ENCODE data around the gene TXLNG. TPM values are rescaled to one million over a fixed set of nuclear protein-coding genes. Genes with fewer than 3 reads are reported as not detected.
"Not testable (repeated sequence)": the region's sequence is repeated elsewhere in the genome, so short reads cannot be mapped to it uniquely, and the experiment has no call there.

Gene TXLNG
- total and polyA plus RNA-seq, 7 experiments from 2014 or later, result 11.9 to 23.1 (median 17.3) TPM

DNA sequence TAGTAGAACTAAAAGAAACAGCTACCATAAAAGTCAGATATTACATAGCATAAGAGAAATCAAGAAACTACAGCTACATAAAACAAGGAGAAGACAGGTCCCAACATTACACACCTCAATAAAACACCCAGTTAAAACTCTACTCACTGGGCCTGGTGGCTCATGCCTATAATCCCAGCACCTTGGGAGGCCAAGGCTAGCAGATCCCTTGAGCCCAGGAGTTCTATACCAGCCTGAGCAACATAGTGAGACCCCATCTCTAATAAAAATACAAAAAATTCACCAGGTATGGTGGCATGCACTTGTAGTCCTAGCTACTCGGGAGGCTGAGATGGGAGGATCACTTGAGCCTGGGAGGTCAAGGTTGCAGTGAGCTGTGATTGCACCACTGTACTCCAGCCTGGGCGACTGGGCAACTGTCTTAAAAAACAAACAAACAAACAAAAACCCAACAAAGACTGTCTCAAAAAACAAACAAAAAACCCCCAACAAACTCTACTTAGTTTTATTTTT is 15.2 kb upstream of the TXLNG start:
- Mint-ChIP-seq H3K27me3 (peaks cover 0 to 3% (median 0%) of the 10 kb centered on the region in 5 donors), H3K9me3 (no peaks in the 10 kb centered on the region), H3K4me3 (no peak overlapping the region), H3K36me3 (no peaks in the 10 kb centered on the region), H3K4me1 (no peaks in the 10 kb centered on the region), H3K27ac (no peak overlapping the region)
- ChIA-PET POLR2A (no interaction called here), CTCF (no interaction called here)
- intact Hi-C loops (cut with micrococcal nuclease), result no loop called here
- no peaks in the 10 kb centered on the region for H3K9me3 ChIP-seq (ENCODE audit: control insufficient read depth in 2 of 3, low read length in 3 of 3)
- no peak overlapping the region for H3K4me3 ChIP-seq (ENCODE audit: low read length)
- H3K4me1 ChIP-seq (ENCODE audit: control insufficient read depth in 2 of 2, insufficient read depth in 2 of 2, low read length in 2 of 2), result no peaks in the 10 kb centered on the region
- no peaks in the 10 kb centered on the region for H3K27me3 ChIP-seq (ENCODE audit: control insufficient read depth in 2 of 2, insufficient read depth in 2 of 2, low read length in 2 of 2)
- no peak for DNase-seq
- no peak for ATAC-seq
- no peaks in the 10 kb centered on the region for H3K36me3 ChIP-seq (ENCODE audit: control insufficient read depth in 2 of 3, insufficient read depth in 3 of 3, low read length in 3 of 3)
- no peak overlapping the region for H3K27ac ChIP-seq (ENCODE audit: low read depth, low read length)

DNA sequence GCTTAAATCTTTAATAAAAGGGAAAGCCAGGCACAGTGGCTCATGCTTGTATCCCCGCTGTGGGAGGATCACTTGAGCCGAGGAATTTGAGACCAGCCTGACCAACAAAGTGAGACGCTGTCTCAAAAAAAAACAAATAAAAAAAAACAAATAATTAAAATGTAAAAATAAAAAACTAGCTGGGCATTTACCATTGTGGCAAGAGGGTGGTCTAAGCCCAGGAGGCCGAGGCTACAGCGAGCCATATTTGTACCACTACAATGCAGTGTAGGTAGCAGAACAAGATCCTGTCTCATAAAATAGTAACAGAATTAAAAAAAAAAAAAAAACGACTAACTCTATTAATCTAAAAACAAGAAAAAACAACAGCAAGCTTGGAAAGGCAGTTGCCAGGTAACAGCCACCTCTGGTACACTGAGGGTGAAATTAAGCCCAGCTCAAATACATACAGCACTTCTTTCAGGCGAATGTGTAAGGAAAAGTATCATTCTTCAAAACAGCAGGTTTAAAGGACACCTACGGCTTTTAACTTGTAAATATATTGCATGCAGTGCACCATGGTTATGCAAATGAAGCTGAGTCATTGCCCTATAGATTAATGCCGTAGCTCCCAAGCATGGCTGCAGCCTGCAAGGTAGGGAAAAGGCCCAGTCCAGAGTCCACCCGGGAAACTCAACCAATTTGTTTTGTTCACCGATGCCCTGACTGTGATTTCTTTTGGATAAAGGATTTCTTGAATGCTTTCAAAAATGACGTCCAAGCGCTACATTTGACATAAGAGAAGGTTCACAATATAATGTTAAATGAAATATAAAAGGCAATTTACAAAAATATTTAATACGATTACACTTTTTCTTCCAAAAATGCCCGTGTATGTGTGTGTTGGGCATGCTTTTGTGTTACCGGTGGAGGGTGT is 14.5 kb upstream of the TXLNG start:
- ATAC-seq, result no peak
- POLR2A ChIA-PET, result no interaction called here
- CTCF ChIA-PET, result interaction anchor here (0.7 kb wide), 1 partner anchor 89 kb away, joined by 3 read pairs; no protein-coding TSS in a partner anchor

DNA sequence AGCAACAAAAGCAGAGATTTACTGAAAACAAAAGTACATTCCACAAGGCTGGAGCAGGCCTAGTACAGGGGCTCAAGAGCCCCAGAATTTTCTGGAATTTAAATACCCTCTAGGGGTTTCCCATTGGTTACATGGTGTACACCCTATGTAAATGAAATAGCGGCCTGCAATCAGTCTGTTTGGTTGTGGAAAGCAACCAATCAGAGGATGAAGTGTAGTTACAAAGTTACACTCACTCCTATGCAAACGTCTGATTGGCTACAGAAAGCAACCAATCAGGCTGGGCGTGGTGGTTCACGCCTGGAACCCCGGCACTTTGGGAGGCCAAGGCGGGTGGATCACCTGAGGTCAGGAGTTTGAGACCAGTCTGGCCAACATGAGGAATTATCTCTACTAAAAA is 13.8 kb upstream of the TXLNG start:
- H3K36me3 Mint-ChIP-seq, result no peaks in the 10 kb centered on the region
- H3K27ac ChIP-seq (ENCODE audit: low read depth, low read length), result no peak overlapping the region
- H3K9me3 ChIP-seq (ENCODE audit: control insufficient read depth in 2 of 3, low read length in 3 of 3), result no peaks in the 10 kb centered on the region
- no peak overlapping the region for H3K27ac Mint-ChIP-seq
- H3K9me3 Mint-ChIP-seq, result no peaks in the 10 kb centered on the region
- no peaks in the 10 kb centered on the region for H3K4me1 Mint-ChIP-seq
- H3K4me1 ChIP-seq (ENCODE audit: control insufficient read depth in 2 of 2, insufficient read depth in 2 of 2, low read length in 2 of 2), result no peaks in the 10 kb centered on the region
- intact Hi-C loops (cut with micrococcal nuclease), result no loop called here
- ATAC-seq, result no peak
- H3K27me3 ChIP-seq (ENCODE audit: control insufficient read depth in 2 of 2, insufficient read depth in 2 of 2, low read length in 2 of 2), result no peaks in the 10 kb centered on the region
- ChIA-PET POLR2A (no interaction called here), CTCF (no interaction called here)
- no peaks in the 10 kb centered on the region for H3K36me3 ChIP-seq (ENCODE audit: control insufficient read depth in 2 of 3, insufficient read depth in 3 of 3, low read length in 3 of 3)
- no peak overlapping the region for H3K4me3 ChIP-seq (ENCODE audit: low read length)
- H3K27me3 Mint-ChIP-seq, result peaks cover 0 to 3% (median 0%) of the 10 kb centered on the region in 5 donors
- DNase-seq, result no peak
- H3K4me3 Mint-ChIP-seq, result no peak overlapping the region

More for the DNA sequence above, 14.5 kb upstream of the TXLNG start:
- no peaks in the 10 kb centered on the region for H3K36me3 Mint-ChIP-seq
- H3K4me1 Mint-ChIP-seq, result no peaks in the 10 kb centered on the region
- H3K27me3 Mint-ChIP-seq, result peaks cover 0 to 3% (median 0%) of the 10 kb centered on the region in 5 donors
- DNase-seq, result no peak
- H3K27ac ChIP-seq (ENCODE audit: low read depth, low read length), result no peak overlapping the region
- H3K4me3 ChIP-seq (ENCODE audit: low read length), result no peak overlapping the region
- no peaks in the 10 kb centered on the region for H3K36me3 ChIP-seq (ENCODE audit: control insufficient read depth in 2 of 3, insufficient read depth in 3 of 3, low read length in 3 of 3)
- H3K27ac Mint-ChIP-seq, result no peak overlapping the region
- H3K9me3 ChIP-seq (ENCODE audit: control insufficient read depth in 2 of 3, low read length in 3 of 3), result no peaks in the 10 kb centered on the region
- no peaks in the 10 kb centered on the region for H3K27me3 ChIP-seq (ENCODE audit: control insufficient read depth in 2 of 2, insufficient read depth in 2 of 2, low read length in 2 of 2)
- no peak overlapping the region for H3K4me3 Mint-ChIP-seq
- intact Hi-C loops (cut with micrococcal nuclease), result no loop called here
- H3K9me3 Mint-ChIP-seq, result no peaks in the 10 kb centered on the region
- no peaks in the 10 kb centered on the region for H3K4me1 ChIP-seq (ENCODE audit: control insufficient read depth in 2 of 2, insufficient read depth in 2 of 2, low read length in 2 of 2)

DNA sequence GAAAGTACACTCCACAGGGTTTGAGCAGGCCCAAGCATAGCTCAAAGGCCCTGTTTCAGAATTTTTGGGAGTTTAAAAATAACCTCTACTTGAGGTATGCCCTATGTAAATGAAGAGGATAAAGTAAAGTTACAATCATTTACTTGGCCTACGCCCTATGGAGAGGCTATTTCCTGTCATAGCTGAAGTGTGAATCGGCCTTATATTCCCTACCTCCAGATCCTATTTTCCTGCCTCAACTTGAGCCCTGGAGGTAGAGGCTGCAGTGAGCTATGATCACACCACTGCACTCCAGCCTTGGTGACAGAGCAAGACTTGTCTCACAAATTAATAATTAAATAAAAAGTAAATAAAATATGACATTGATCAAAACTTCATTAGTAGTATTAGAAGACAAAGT is 11.5 kb upstream of the TXLNG start:
- ChIA-PET CTCF (interaction anchor here (0.7 kb wide), 1 partner anchor 223 kb away, joined by 3 read pairs; no protein-coding TSS in a partner anchor), POLR2A (no interaction called here)
- no peaks in the 10 kb centered on the region for H3K27me3 Mint-ChIP-seq
- no peak overlapping the region for H3K4me3 ChIP-seq (ENCODE audit: low read length)
- H3K36me3 Mint-ChIP-seq, result no peaks in the 10 kb centered on the region
- DNase-seq, result no peak
- no peaks in the 10 kb centered on the region for H3K9me3 ChIP-seq (ENCODE audit: control insufficient read depth in 2 of 3, low read length in 3 of 3)
- no peaks in the 10 kb centered on the region for H3K4me1 Mint-ChIP-seq
- no peak for ATAC-seq
- intact Hi-C loops (cut with micrococcal nuclease), result no loop called here
- H3K9me3 Mint-ChIP-seq, result no peaks in the 10 kb centered on the region
- H3K27me3 ChIP-seq (ENCODE audit: control insufficient read depth in 2 of 2, insufficient read depth in 2 of 2, low read length in 2 of 2), result no peaks in the 10 kb centered on the region
- H3K27ac ChIP-seq (ENCODE audit: low read depth, low read length), result no peak overlapping the region
- no peak overlapping the region for H3K27ac Mint-ChIP-seq
- no peaks in the 10 kb centered on the region for H3K36me3 ChIP-seq (ENCODE audit: control insufficient read depth in 2 of 3, insufficient read depth in 3 of 3, low read length in 3 of 3)
- no peak overlapping the region for H3K4me3 Mint-ChIP-seq
- H3K4me1 ChIP-seq (ENCODE audit: control insufficient read depth in 2 of 2, insufficient read depth in 2 of 2, low read length in 2 of 2), result no peaks in the 10 kb centered on the region

DNA sequence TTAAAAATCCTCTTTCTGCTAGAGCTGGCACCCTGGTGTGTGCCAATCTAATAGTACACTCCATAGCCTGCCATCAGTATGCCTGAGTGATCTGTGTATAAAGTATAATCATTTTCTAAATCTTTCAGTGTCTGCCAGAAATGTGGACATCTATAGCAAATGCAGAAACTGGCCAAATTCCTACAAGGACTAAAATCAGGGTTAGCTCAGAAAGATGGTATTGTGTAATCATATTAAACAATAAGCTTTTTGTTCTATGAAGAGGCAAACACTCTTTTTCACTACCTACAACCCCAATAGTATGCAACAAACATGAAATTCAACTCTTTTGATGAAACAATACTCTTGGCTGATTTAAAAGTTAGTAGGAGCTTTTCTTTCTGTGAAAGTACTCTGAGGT is 7.7 kb upstream of the TXLNG start:
- H3K4me3 ChIP-seq (ENCODE audit: low read length), result no peak overlapping the region
- no peaks in the 10 kb centered on the region for H3K27me3 ChIP-seq (ENCODE audit: control insufficient read depth in 2 of 2, insufficient read depth in 2 of 2, low read length in 2 of 2)
- H3K4me1 ChIP-seq (ENCODE audit: control insufficient read depth in 2 of 2, insufficient read depth in 2 of 2, low read length in 2 of 2), result no peaks in the 10 kb centered on the region
- CTCF ChIA-PET, result no interaction called here
- H3K9me3 ChIP-seq (ENCODE audit: control insufficient read depth in 2 of 3, low read length in 3 of 3), result no peaks in the 10 kb centered on the region
- no peak for DNase-seq
- no peaks in the 10 kb centered on the region for H3K27me3 Mint-ChIP-seq
- intact Hi-C loops (cut with micrococcal nuclease), result no loop called here
- no peak overlapping the region for H3K27ac ChIP-seq (ENCODE audit: low read depth, low read length)
- H3K9me3 Mint-ChIP-seq, result no peaks in the 10 kb centered on the region
- H3K4me1 Mint-ChIP-seq, result no peaks in the 10 kb centered on the region
- H3K27ac Mint-ChIP-seq, result no peak overlapping the region
- POLR2A ChIA-PET, result no interaction called here
- H3K36me3 Mint-ChIP-seq, result no peaks in the 10 kb centered on the region
- H3K36me3 ChIP-seq (ENCODE audit: control insufficient read depth in 2 of 3, insufficient read depth in 3 of 3, low read length in 3 of 3), result no peaks in the 10 kb centered on the region
- no peak for ATAC-seq
- H3K4me3 Mint-ChIP-seq, result no peak overlapping the region

DNA sequence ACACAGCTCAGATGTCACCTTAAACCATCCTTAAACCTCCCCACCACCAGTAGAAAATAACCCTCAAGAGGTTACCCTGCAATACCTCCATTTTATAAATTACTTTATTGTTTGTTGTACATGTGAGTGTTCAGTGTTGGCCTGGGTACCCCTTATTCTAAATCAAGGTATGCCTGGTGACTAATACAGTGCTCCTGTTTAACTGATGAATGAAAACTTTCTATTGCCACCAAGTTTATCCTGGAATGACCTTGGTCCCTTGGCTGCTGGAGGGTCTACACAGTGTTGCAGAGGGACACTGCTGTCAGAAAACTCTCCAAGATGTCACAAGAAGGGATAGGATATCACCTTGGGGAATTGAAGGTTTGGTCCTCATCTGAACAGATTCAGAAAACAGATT is 7.3 kb upstream of the TXLNG start:
- Histone ChIP-seq H3K27me3 (ENCODE audit: control insufficient read depth in 2 of 2, insufficient read depth in 2 of 2, low read length in 2 of 2) (no peaks in the 10 kb centered on the region), H3K36me3 (ENCODE audit: control insufficient read depth in 2 of 3, insufficient read depth in 3 of 3, low read length in 3 of 3) (no peaks in the 10 kb centered on the region), H3K4me1 (ENCODE audit: control insufficient read depth in 2 of 2, insufficient read depth in 2 of 2, low read length in 2 of 2) (no peaks in the 10 kb centered on the region), H3K4me3 (ENCODE audit: low read length) (no peak overlapping the region), H3K9me3 (ENCODE audit: control insufficient read depth in 2 of 3, low read length in 3 of 3) (no peaks in the 10 kb centered on the region), H3K27ac (ENCODE audit: low read depth, low read length) (no peak overlapping the region)
- H3K27ac Mint-ChIP-seq, result no peak overlapping the region
- no peak for DNase-seq
- H3K4me1 Mint-ChIP-seq, result no peaks in the 10 kb centered on the region
- no peaks in the 10 kb centered on the region for H3K36me3 Mint-ChIP-seq
- POLR2A ChIA-PET, result no interaction called here
- intact Hi-C loops (cut with micrococcal nuclease), result no loop called here
- ATAC-seq, result no peak
- H3K27me3 Mint-ChIP-seq, result no peaks in the 10 kb centered on the region
- no peaks in the 10 kb centered on the region for H3K9me3 Mint-ChIP-seq
- H3K4me3 Mint-ChIP-seq, result no peak overlapping the region
- CTCF ChIA-PET, result no interaction called here

DNA sequence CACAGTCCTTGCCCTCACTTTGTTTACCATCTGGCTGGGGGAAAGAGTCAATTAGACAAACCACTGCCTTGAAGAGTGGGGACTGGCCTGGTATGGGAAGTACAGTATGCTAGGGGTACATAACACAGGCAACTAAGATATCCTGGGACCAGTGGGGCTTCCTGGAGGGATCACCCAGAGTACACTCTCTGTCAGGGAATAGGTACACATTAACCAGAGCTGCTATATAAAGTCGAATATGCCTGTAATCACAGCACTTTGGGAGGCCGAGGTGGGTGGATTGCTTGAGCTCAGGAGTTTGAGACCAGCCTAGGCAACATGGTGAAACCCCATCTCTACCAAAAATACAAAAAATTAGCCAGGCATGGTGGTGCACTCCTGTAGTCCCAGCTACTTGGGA is 6.5 kb upstream of the TXLNG start:
- not testable (repeated sequence) for DNase-seq; H3K4me1 ChIP-seq (ENCODE audit: control insufficient read depth in 2 of 2, insufficient read depth in 2 of 2, low read length in 2 of 2); H3K4me1 Mint-ChIP-seq

More for the DNA sequence above, 6.5 kb upstream of the TXLNG start:
- H3K36me3 ChIP-seq (ENCODE audit: control insufficient read depth in 2 of 3, insufficient read depth in 3 of 3, low read length in 3 of 3); H3K9me3 ChIP-seq (ENCODE audit: control insufficient read depth in 2 of 3, low read length in 3 of 3); H3K27ac Mint-ChIP-seq; H3K27ac ChIP-seq (ENCODE audit: low read depth, low read length); H3K4me3 ChIP-seq (ENCODE audit: low read length); ATAC-seq; intact Hi-C loops (cut with micrococcal nuclease); POLR2A ChIA-PET; H3K27me3 Mint-ChIP-seq; H3K4me3 Mint-ChIP-seq; H3K9me3 Mint-ChIP-seq; H3K27me3 ChIP-seq (ENCODE audit: control insufficient read depth in 2 of 2, insufficient read depth in 2 of 2, low read length in 2 of 2); H3K36me3 Mint-ChIP-seq: not testable (repeated sequence)
- CTCF ChIA-PET, result interaction anchor here (0.6 kb wide), 1 partner anchor 1847 kb away, joined by 4 read pairs; no protein-coding TSS in a partner anchor

Data from naive thymus-derived CD4-positive, alpha-beta T cell (primary cell).